ENCODE measurements around the gene NUP210.

NUP210 gene

DNA sequence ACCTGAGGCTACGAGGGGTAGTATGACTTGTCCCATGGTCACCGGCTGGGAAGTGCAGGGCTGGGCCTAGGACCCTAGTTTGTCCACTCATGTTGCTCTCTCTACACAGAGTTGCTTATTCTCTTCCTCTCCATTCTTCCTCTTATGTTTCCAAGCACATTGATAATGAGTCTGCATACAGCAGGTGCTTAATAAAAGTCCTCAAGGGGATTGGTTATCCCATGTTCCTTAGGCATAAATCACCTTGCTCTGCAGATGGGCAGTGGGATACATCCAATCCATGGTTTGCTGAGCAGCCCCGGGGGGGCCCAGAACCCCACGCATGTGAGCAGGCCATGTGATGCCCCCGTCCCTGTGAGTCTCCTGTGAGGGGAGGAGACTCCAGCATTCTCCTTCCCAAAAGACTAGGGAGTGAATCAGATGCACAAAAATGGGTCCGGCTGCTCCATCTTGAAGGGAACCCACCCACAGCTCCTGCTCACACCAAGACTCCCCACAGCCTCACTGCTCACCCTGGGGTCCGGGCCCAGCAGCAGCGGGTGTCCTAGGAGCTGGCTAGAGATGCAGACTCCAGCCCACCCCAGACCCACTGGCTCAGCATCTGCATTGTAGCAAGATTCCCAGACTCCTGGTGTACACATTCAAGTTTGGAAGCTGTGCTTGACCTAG, 139.9 kb downstream of the NUP210 start:
- Histone ChIP-seq H3K9ac (ENCODE audit: low read length in 2 of 2) (no peak overlapping the region), H3K27ac (ENCODE audit: low read length) (no peak overlapping the region), H3K9me3 (ENCODE audit: control insufficient read depth in 2 of 2, low read length in 2 of 2) (peaks cover 3 to 7% of the 10 kb centered on the region in 2 donors), H3K36me3 (ENCODE audit: control insufficient read depth in 2 of 2, insufficient read depth in 2 of 2, low read length in 2 of 2) (no peaks in the 10 kb centered on the region), H3K4me3 (ENCODE audit: low read length in 2 of 2) (no peak overlapping the region), H3K4me1 (ENCODE audit: control insufficient read depth, insufficient read depth, low read length) (peaks cover 25% of the 10 kb centered on the region), H3K27me3 (ENCODE audit: control insufficient read depth in 1 of 2, insufficient read depth in 2 of 2, low read length in 2 of 2) (peaks cover 15 to 32% of the 10 kb centered on the region in 2 donors)

- peaks cover 25% of the 10 kb centered on the region for H3K4me1 ChIP-seq (ENCODE audit: control insufficient read depth, insufficient read depth, low read length)
- H3K36me3 ChIP-seq (ENCODE audit: control insufficient read depth in 2 of 2, insufficient read depth in 2 of 2, low read length in 2 of 2): no peaks in the 10 kb centered on the region
- H3K9ac ChIP-seq (ENCODE audit: low read length in 2 of 2): no peak overlapping the region
- peaks cover 3 to 7% of the 10 kb centered on the region in 2 donors for H3K9me3 ChIP-seq (ENCODE audit: control insufficient read depth in 2 of 2, low read length in 2 of 2)
- H3K27me3 ChIP-seq (ENCODE audit: control insufficient read depth in 1 of 2, insufficient read depth in 2 of 2, low read length in 2 of 2): peaks cover 7 to 24% of the 10 kb centered on the region in 2 donors
- H3K27ac ChIP-seq (ENCODE audit: low read length): no peak overlapping the region
- no peak overlapping the region for H3K4me3 ChIP-seq (ENCODE audit: low read length in 2 of 2)
Measured at GRCh38 chr3:13279532-13279910, 140.6 kb downstream of the NUP210 start.

DNA sequence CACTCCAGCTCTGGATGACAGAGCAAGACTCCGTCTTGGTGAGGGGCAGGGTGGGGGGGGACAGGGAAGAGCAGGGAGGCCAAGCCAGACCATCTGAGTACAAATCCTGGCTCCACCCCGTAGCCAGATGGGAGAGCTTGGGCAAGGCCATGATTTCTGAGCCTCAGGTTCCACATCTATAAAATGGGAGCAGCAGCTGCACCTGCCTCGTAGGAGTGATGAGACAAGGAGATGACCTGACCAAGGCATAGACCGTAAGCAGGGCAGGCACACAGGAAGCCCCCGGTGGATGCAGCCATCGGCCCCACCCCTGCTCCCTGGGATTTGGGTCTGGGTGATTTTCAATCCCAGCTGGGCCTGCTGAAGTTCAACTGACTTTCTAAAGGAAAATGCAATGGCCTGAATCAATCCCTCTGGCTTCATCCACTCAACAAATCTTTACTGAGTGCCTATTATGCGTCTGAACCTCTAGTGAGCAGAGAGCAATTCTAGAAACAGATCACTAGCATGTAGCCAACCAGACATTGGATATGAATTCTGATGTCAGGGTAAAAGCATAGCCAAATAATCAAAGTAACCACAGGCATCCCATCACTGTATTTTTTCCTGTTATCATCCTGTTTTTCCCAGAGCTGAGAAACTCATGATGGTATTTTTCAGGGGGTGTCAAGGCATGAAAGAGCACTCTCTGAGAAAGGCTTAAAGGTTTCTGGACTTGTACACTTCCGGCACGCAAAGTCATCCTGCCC, 141.2 kb downstream of the NUP210 start:
- no peak overlapping the region for H3K27ac ChIP-seq (ENCODE audit: low read length)
- H3K4me3 ChIP-seq (ENCODE audit: low read length in 2 of 2): no peak overlapping the region
- H3K9ac ChIP-seq (ENCODE audit: low read length in 2 of 2): no peak overlapping the region
- H3K9me3 ChIP-seq (ENCODE audit: control insufficient read depth in 2 of 2, low read length in 2 of 2): peaks cover 2 to 5% of the 10 kb centered on the region in 2 donors
- peaks cover 3 to 20% of the 10 kb centered on the region in 2 donors for H3K27me3 ChIP-seq (ENCODE audit: control insufficient read depth in 1 of 2, insufficient read depth in 2 of 2, low read length in 2 of 2)
- H3K4me1 ChIP-seq (ENCODE audit: control insufficient read depth, insufficient read depth, low read length): peaks cover 25% of the 10 kb centered on the region
- no peaks in the 10 kb centered on the region for H3K36me3 ChIP-seq (ENCODE audit: control insufficient read depth in 2 of 2, insufficient read depth in 2 of 2, low read length in 2 of 2)

DNA sequence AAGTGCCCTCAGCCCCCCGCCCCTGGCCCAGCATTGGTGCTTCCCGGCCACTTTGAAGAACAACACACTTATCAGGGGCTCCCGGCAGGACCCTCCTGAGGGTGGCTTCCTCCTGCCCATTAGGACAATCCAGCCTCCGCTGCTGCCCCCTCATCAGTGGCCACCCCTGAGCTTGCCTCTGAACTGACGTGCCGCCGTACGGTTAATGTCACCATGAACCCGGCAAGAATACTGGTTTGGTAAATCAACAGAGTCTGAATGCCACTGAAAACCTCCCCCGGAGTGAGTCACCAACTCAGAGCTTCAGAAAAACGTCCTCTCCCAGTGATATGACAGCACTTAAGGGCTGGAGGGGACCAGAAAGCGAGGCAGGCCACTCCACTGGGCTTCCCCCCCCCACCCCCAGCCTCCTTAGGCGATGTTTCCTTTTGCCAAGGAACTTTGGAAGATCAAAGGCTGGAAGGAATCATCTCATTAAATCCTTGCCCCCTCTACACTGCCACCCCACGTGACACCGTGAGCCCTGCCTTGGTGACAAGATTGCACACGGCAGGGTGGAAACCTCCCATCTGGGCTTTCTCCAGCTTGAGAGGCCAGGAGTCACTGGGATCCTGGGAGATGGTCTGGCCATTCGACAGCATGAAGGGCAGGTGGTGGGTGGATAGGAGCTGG, 142.1 kb downstream of the NUP210 start:
- Histone ChIP-seq H3K36me3 (ENCODE audit: control insufficient read depth in 2 of 2, insufficient read depth in 2 of 2, low read length in 2 of 2) (no peaks in the 10 kb centered on the region), H3K27ac (ENCODE audit: low read length) (peak overlapping the region; percentile 49), H3K9me3 (ENCODE audit: control insufficient read depth in 2 of 2, low read length in 2 of 2) (no peaks in the 10 kb centered on the region), H3K4me3 (ENCODE audit: low read length in 2 of 2) (no peak overlapping the region), H3K9ac (ENCODE audit: low read length in 2 of 2) (no peak overlapping the region), H3K4me1 (ENCODE audit: control insufficient read depth, insufficient read depth, low read length) (peaks cover 23% of the 10 kb centered on the region), H3K27me3 (ENCODE audit: control insufficient read depth in 1 of 2, insufficient read depth in 2 of 2, low read length in 2 of 2) (peaks cover 0 to 11% of the 10 kb centered on the region in 2 donors)

GRCh38 chr3:13277196-13277813, 142.8 kb downstream of the NUP210 start:
- Histone ChIP-seq H3K27ac (ENCODE audit: low read length) (peak overlapping the region; percentile 49), H3K9me3 (ENCODE audit: control insufficient read depth in 2 of 2, low read length in 2 of 2) (no peaks in the 10 kb centered on the region), H3K9ac (ENCODE audit: low read length in 2 of 2) (no peak overlapping the region), H3K4me1 (ENCODE audit: control insufficient read depth, insufficient read depth, low read length) (peaks cover 22% of the 10 kb centered on the region), H3K36me3 (ENCODE audit: control insufficient read depth in 2 of 2, insufficient read depth in 2 of 2, low read length in 2 of 2) (no peaks in the 10 kb centered on the region), H3K4me3 (ENCODE audit: low read length in 2 of 2) (peak overlapping the region in 1 of 2 donors; percentile 35), H3K27me3 (ENCODE audit: control insufficient read depth in 1 of 2, insufficient read depth in 2 of 2, low read length in 2 of 2) (peaks cover 0 to 10% of the 10 kb centered on the region in 2 donors)

DNA sequence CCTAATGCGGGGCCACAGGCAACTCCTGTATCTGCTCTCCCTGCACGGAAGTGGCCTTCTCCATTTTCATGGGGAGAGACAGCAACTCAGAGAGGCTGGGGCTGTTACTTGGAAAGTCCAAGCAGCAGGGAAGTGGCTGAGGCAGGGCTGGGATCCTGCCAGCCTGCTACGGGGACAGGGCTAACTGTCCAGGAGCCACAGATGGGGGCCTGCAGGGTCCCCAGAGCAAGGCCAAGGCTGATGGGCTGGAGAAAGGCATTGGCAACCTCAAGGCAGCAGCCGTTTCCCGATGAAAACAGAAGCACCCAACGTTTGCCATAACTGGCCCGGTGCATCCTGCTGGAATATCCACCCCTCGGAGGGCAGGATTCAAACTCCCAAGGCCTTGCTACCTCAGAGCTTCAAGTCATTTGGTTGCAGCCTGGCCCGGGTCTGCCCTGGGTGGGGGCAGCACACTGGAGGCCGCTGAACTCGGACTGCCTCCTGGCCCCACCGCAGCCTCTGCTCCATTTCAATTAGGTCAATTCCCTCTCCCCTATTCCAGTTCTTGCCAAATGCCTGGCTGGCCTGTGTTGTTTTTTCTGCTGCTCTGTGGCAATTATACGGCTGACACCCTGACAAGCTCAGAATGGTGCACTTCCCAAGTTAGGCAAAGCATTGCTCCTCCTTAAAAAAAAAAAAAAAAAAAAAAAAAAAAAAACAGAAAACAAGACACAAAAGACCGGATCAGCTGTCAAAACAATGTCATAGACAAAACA, 143.5 kb downstream of the NUP210 start:
- Histone ChIP-seq H3K36me3 (ENCODE audit: control insufficient read depth in 2 of 2, insufficient read depth in 2 of 2, low read length in 2 of 2) (no peaks in the 10 kb centered on the region), H3K27me3 (ENCODE audit: control insufficient read depth in 1 of 2, insufficient read depth in 2 of 2, low read length in 2 of 2) (peaks cover 0 to 3% of the 10 kb centered on the region in 2 donors), H3K4me1 (ENCODE audit: control insufficient read depth, insufficient read depth, low read length) (peaks cover 15% of the 10 kb centered on the region), H3K4me3 (ENCODE audit: low read length in 2 of 2) (peak overlapping the region in 1 of 2 donors; percentile 22), H3K9me3 (ENCODE audit: control insufficient read depth in 2 of 2, low read length in 2 of 2) (no peaks in the 10 kb centered on the region), H3K27ac (ENCODE audit: low read length) (peak overlapping the region; percentile 49), H3K9ac (ENCODE audit: low read length in 2 of 2) (no peak overlapping the region)

DNA sequence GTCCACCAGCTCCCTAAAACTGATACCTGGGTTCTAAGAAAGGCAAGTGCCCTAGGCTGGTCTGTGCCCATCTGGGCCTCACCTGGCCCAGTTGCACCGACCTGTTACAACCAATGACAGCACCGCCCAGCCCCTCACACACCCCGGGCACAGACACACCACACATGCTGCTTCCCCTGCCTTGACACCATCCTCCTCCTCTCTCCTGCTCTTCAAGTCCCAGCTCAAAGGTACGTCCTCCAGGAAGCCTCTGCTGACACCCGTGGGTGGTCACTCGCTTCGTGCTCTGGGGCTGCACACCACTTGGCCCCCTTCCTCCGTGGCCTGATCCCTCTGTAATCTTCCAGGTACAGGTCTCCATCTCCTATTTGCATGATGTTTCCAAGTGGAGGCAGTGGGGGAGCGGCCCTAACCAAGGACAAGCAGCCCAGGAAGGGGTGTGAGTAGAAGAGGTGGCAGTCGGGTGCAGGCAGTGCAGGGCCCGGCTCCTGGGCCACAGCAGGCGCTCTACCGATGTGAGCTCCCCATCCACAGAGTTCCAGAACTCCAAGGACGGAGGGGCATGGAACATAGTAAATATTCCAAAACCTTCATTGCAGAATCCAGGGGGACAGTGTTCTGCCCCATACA, 144.6 kb downstream of the NUP210 start:
- Histone ChIP-seq H3K27ac (ENCODE audit: low read length) (no peak overlapping the region), H3K36me3 (ENCODE audit: control insufficient read depth in 2 of 2, insufficient read depth in 2 of 2, low read length in 2 of 2) (no peaks in the 10 kb centered on the region), H3K27me3 (ENCODE audit: control insufficient read depth in 1 of 2, insufficient read depth in 2 of 2, low read length in 2 of 2) (no peaks in the 10 kb centered on the region), H3K4me3 (ENCODE audit: low read length in 2 of 2) (no peak overlapping the region), H3K4me1 (ENCODE audit: control insufficient read depth, insufficient read depth, low read length) (peaks cover 13% of the 10 kb centered on the region), H3K9me3 (ENCODE audit: control insufficient read depth in 2 of 2, low read length in 2 of 2) (no peaks in the 10 kb centered on the region), H3K9ac (ENCODE audit: low read length in 2 of 2) (no peak overlapping the region)

GRCh38 chr3:13274551-13275332, 145.4 kb downstream of the NUP210 start:
- Histone ChIP-seq H3K4me3 (ENCODE audit: low read length in 2 of 2) (no peak overlapping the region), H3K9me3 (ENCODE audit: control insufficient read depth in 2 of 2, low read length in 2 of 2) (peaks cover 0 to 3% of the 10 kb centered on the region in 2 donors), H3K36me3 (ENCODE audit: control insufficient read depth in 2 of 2, insufficient read depth in 2 of 2, low read length in 2 of 2) (no peaks in the 10 kb centered on the region), H3K9ac (ENCODE audit: low read length in 2 of 2) (no peak overlapping the region), H3K4me1 (ENCODE audit: control insufficient read depth, insufficient read depth, low read length) (peaks cover 13% of the 10 kb centered on the region), H3K27ac (ENCODE audit: low read length) (no peak overlapping the region), H3K27me3 (ENCODE audit: control insufficient read depth in 1 of 2, insufficient read depth in 2 of 2, low read length in 2 of 2) (no peaks in the 10 kb centered on the region)

DNA sequence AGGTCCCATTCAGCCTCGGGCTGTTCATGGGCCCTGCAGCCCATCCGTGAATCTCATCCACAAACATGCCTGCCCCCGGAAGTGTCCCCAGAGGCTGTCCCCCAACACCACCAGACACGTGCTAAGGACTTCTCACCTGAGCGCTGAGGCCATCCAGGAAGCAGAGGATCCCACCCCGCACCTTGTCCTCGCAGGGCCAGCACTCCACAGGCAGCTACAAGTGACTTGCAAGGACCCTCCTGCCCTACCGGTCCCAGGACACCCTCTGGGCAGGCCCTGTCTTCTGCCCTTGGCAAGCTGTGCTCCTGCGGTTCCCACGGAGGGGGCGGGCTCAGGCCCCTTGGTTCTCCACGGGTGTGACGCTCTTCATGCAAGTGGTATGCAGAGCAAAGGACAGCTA, 146.0 kb downstream of the NUP210 start:
- Histone ChIP-seq H3K36me3 (ENCODE audit: control insufficient read depth in 2 of 2, insufficient read depth in 2 of 2, low read length in 2 of 2) (no peaks in the 10 kb centered on the region), H3K4me3 (ENCODE audit: low read length in 2 of 2) (no peak overlapping the region), H3K9ac (ENCODE audit: low read length in 2 of 2) (no peak overlapping the region), H3K27me3 (ENCODE audit: control insufficient read depth in 1 of 2, insufficient read depth in 2 of 2, low read length in 2 of 2) (no peaks in the 10 kb centered on the region), H3K27ac (ENCODE audit: low read length) (no peak overlapping the region), H3K9me3 (ENCODE audit: control insufficient read depth in 2 of 2, low read length in 2 of 2) (peaks cover 0 to 9% of the 10 kb centered on the region in 2 donors), H3K4me1 (ENCODE audit: control insufficient read depth, insufficient read depth, low read length) (peaks cover 10% of the 10 kb centered on the region)
